GM20431 (cell line): ENCODE data around the gene CUL1.

Source experiments
- in situ Hi-C: fragments of 300-500 bp; cut with MseI, MboI; formaldehyde crosslinking; loops from one replicate; pipeline ENCODE4 v1.15.0; 2020; ENCODE audit warnings: low sequenced_read_pairs; ENCODE audit not compliant: unreplicated experiment

The CUL1 gene

DNA sequence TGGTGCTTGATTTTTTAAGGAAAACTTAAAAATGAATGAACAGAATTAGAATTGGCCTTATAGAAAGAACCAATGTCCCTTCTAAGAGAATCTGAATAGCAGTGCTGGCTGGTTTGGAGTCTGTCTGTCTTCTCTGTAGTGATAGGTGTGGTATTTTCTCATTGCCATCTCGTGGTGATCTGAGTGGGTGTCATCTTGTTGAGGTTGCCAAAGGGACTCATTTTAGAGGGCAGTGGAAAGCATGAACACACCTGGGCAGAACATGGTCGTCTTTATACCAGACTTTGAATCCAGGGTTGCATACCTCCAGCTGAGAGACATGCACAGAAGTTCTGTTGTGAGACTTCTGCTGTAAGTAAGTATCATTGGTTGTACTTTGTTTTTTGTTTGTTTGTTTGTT is 15.8 kb downstream of the CUL1 start:
- in situ Hi-C loops, result no loop called here

DNA sequence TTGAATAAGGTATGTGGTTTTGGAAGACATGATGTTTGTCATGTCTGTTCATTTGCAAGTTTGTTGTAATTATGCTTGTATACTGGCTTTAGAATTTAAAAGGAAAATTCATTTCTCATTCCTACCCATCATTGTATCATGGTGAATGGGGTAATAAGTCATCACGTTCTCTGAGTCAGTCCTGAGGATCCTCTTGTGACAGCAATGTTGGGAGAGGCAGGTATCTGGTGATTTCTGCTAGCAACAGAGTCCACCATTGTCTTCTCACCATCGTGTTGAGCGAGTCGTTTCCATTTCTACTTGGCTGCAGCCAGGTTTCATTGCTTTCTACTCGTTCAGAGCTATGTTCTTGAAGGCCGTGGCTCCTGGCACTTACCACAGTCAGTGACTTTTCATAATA is 16.3 kb downstream of the CUL1 start:
- in situ Hi-C loops, result no loop called here

DNA sequence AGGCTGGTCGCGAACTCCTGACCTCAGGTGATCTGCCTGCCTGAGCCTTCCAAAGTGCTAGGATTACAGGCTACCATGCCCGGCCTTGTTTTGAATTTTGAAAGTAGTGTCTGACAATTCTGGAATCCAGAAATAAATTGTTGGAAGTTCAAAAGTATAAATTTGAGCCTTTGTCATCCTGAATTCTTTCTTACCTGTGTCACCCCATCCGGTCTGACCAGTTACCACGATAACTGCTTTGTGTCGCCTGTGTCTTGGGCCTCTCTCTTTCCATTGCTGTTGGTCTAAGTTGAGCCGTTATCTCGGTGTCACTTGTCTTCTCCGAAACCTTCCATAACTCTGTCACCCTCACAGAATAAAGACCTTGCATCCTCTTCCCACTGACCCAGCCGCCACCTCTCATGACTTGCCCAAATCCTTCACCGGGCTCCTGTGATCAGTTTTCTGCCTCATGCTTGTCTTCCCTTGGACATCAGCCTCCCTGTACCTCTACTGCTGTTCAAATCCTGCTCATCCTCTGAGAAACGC is 18.6 kb downstream of the CUL1 start:
- in situ Hi-C loops, result no loop called here

DNA sequence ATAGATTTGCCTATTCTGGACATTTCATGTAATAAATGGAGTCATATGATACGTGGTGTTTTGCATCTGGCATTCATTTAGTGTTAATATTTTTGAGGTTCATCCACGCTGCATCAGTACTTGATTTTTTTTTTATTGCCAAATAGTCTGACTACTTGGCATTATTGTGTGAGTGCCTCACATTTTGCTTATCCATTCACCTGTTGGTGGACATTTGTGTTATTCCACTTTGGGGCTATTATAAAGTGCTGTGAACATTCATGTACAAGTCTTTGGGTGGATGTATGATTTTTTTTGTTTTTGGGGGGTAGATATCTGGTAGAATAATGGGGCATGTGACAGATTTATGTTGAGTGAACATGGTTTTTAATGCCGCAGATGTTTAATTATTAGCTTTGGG is 19.7 kb downstream of the CUL1 start:
- in situ Hi-C loops, result no loop called here

DNA sequence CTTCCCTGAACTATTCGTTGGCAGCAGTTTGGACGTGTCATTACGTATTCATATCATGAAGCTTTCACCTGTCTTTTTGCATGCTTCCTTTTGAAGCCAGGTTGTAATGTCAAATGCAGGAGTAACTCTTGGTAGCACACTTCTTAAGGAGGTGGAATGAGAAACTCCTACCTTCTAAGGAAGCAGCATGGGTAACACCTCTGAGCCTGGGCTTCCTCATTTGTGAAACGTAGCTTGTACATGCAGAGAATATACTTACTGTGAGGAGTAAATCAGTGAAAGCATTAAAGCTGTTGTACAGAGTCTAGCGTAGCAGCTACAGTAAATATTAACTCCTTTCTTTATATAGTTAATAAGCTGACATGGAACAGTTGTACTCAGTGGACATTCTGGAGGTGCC is 21.1 kb downstream of the CUL1 start:
- in situ Hi-C loops, result no loop called here

DNA sequence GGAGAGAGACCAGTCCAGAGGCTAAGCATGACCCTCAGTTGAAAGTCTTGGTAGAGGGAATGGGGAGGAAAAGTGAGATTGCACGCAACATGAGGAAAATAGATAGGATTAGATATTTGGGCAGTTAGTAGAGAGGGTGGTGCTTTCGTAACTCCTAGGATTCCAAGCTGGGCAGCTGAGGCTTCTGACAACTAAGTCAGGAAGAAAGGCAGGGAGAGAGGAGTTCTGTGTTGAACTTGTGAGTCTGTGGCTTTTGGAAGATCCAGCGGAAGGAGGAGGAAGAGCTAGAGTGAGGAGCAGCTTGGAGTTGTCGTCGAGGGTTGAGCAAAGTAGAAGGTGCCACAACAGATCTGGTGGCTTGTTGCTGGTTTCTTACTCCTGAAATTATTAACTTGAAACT is 21.8 kb downstream of the CUL1 start:
- in situ Hi-C loops, result no loop called here

DNA sequence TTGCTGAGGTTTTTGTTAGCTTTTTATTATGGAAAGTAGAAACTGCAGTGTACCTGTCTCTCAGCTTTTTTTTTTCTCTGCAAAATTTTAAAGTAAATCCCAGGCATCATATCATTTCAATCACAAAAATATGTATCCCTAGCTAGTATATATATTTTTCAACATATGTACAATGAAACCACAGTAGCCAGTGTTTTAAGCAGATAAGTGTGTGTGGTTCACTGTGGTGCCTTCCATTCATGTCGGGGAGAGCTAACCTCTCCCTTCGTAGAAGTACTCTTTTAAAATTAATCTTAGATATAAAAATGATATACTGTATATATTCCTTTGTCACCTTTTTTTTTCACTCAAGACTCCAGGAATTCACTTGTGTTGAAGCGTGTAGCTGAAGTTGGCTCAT is 22.7 kb downstream of the CUL1 start:
- in situ Hi-C loops, result no loop called here

DNA sequence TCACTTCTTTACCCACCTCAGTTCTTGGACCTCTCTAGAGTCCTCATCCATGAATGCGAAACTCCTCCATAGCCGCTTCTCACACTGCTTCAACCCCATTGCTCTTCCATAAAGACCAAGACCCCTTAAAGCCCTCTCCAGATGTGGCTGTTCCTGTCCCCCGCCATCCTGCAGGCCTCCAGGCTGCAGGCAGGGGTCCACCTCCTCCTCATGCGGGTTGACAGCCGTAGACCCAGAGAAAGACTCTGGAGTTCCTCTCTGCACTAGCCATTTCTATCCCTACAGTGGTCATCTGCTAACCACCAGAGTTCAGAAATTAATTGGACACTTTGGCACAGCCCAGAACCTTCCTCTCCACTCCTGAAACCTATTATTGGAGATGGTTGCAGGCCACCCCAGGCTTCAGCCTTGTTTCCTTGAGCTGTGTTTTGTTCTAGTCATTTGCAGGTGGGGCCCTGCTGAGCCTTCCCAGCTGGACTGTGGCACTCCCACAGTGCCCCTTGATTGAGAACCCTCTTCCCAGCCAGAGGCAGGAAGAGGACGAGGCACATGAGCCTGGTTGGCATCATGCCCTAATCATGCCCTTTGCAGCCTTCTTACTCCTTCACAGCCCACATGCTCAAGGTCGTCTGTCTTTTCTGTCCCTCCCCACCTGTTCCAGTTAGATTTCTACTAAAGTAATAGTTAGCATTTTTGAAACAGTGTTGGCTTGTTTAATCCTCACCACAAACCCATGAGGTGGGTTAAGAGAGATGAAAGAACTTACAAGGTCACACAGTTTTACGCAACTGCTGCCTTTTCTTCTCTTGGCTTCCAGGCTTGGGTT is 23.9 kb downstream of the CUL1 start:
- in situ Hi-C loops, result no loop called here

DNA sequence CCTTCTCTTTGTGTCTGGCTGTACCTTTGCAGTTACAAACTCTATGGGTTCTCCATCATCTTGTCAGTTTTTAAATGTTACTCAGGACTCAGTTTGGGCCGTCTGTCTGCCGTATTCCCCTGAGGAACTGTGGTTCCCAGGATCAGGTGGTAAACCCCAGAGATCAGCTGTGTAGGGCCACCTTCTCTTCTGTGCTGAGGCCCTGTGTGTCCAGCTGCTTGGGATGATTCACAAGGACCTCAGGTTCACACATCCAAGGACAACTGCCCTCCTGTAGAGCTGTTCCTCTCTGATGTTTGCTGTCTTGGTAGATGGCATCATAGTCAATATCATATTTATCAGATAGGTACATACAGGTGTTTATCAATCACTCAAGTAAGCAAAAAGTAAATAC is 24.5 kb downstream of the CUL1 start:
- in situ Hi-C loops, result no loop called here

DNA sequence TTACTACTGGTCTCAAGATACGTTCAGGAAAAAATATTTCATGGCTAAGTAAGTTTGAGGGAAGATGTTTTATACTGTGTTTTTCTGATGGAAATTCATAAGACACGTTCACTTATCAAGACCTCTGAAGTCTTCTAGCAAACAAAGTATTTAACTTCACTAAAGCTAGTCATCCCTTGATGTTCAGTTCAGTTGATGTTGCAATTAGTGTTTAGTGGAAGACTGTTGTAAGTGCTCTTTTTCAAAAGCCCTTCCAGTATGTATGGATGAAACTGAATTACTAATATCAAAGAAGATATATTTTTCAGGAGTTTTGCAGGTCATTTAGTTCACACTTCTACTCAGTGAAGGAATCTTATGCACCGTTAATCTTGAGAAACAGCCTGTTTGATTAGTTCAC is 25.1 kb downstream of the CUL1 start:
- in situ Hi-C loops, result no loop called here

DNA sequence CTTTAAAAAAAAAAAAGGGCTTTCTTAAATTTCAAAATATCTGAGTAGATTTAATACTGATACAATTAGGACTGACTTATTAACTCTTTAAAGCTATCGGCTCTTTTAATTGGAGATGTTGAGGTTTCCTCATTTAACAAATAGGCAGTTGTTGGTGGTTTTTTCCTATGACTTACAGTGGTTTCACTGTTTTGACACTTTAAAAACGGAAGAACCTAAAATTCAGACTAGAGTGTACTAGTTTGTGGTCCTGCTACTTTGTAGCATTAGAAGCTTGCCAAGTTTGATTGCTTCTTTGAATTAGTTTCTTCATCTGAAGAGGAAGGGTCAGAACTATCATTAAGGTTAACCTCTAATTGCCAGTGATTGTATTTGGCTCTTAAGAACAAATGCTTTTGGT is 27.7 kb downstream of the CUL1 start:
- in situ Hi-C loops, result no loop called here

DNA sequence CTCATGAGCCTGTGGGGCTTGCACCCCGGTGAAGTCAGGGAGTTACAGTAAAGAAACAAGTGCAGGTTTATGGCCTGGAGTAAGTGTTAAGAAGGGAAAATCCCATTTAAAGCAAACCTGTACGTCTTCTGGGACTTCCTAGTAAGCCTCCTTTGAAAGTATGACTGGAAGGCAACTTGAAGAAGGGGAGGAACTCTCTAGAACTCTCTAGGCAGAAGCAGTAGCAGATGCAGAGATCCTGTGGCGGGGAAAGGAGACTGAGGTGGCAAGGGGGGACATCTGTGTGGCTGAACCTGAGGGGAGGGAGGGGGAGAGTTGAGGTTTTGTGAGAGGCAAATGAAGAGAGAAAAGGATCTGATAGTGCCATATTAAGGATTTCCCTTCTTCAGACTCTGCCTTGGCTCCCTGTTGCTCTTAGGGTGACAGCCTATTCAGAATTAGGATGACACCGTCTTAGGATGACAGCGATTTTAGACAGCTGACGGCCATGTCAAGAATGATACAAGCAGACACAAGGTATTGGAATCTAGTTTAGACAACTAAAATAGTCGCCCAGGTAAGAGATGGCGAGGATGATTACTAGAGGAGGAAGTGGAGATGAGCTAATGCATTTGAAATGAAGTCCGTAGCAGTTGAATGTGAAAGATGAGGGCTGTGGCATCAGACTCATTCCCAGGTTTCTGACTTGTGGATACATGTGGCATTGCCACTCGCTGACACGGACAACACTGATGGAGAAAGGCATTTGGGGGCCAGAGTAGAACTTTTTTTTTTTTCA is 29.0 kb downstream of the CUL1 start:
- in situ Hi-C loops, result no loop called here

DNA sequence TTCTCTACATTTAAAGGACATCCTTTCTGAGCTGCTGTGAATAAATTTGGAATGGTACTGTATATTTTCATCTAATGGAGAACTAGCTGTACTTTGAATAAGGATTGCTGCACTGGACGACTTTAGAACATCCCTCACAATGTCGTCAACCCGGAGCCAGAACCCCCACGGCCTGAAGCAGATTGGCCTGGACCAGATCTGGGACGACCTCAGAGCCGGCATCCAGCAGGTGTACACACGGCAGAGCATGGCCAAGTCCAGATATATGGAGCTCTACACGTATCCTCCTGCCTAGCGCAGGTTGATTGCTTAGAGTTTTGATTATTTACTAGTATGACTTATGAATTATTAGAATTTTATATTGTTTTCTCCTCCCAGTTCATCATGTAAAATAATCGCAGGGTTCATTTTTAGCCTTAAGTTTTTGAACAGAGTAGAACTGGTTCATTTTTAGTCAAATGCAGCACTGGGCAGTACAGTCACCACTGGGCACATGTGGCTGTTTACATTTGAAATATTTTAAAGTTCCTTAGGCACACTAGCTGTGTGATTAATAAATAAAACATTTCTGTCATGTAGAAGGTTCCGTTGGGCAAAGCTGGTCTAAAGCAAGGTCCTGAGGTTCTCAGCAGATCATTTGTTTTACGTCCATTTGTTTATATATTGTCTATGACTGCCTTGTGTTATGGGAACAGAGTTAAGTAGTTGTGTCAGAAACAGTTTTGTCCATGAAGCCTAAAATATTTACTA is 31.5 kb downstream of the CUL1 start:
- in situ Hi-C loops, result no loop called here

DNA sequence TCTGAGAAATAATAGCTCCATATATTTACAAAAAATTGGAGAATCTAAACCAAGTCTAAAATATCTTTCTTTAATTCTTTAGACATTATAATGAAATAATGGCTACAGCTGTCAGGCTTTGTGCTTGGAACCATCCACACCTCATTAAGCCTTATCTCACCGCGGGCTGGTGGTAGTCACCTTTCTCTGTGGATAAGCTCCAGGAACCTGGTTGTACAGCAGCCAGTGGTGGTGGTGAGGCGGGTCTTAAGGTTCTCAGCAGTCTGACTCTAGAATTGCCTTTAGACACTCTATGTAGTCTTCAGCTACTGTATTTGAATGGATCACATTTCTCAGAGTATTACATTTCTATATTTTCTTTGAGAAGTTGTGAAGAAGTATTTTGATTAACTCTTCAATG is 34.2 kb downstream of the CUL1 start:
- in situ Hi-C loops, result no loop called here

DNA sequence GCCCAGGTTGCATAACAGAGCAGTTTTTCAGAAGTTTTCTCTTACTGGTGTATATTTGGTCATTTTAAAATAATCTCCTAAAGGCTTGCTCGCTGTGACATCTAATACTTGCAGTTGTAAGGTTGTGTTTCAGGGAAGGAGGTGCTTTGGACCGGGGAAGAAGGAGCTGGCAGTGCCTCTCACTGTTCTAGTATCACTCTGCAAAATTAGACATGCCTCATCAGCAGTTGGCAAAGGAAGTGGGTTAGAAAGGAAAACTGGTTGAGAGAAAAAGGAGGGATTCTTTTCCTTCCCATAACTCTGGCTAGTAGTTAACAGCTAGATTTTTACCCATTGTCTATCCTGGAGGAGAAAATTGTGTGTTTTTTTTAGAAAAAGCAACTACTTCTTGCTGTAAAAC is 34.8 kb downstream of the CUL1 start:
- in situ Hi-C loops, result no loop called here

DNA sequence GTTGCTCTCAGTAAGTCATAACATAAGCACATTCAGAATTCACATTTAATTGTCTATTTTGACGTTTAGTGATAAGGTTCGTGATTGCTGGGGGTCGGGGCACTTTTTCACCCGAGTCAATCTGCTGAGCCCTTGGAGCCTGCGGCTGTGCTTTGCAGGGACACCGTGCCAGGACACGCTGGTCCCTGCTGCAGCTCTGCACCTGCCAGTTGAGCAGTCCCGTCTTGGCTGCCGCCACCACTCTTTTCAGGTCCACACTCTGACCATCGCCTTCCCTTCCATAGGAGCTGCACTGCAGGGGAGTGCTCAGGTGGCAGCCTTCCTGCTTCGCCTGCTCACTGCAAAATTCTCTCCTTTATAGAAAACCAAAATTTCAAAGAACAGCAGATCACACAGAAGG is 36.4 kb downstream of the CUL1 start:
- in situ Hi-C loops, result no loop called here

DNA sequence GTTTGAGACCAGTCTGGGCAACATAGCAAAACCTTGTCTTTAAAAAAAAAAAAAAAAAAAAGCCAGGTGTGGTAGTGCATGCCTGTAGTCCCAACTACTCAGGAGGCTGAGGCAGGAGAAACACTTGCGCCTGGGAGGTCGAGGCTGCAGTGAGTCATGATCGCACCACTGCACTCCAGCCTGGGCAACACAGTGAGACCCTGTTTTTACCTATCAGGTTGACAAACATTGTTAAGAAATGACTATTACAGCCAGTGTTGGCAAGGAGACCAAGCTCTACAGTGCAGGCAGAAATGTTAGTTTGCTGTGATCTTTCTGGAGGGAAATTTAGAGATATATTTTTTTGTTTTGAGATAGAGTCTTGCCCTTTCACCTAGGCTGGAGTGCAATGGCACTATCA is 37.3 kb downstream of the CUL1 start:
- in situ Hi-C loops, result no loop called here

DNA sequence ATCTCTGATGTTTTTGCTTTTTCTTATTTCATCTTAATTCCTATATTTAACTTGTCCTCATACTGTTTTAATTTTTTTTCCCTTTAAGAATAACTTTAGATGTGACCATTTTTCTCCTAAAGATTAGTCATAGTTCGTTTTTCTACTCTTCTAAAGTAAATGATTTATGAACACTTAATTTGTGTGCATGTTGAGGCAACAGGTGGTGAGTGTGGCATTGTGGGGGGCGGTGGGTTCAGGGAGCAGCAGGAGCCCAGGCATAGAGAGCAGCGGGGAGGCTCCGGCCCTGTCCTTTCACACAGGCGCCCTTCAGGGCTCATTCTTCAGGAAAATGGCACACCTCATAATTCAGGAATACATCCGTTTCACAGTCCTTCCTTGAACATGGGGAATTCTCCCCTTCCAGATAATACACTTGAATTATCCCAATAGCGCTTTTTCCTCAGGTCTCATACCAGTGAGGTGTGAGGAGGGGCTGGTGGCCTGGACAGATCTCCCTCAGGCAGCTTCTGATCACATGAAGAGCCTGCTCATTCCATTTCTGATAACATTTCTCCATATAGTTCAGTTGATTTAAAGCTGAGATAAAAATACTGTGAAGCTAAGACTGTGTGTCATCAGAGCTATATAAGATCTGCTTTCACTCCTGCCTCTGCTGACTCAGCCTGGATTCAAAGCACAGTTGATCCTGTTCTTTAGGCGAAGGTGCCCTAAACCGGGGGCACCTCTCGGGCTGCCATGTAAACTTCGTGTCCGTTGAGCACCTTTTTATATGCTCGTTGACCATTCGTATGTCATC is 40.2 kb downstream of the CUL1 start:
- in situ Hi-C loops, result no loop called here

DNA sequence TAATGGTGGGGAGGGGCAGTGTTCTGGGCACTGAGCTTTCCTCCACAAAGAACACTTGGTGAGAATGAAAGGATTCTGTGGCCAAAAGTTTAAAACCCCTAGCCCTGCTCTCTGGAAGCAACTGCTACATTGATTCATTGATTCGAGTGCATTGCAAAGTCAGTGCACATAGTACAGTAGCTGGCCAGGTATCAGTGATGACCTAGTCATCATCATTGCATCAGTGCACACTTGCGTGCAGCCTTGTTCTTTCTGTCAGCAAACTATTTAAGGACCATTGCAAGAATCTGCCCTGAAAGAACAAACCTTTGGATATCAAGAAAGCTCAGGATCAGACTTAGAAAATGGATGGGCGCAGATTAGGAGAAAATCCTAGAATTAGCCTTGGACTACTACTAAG is 47.4 kb downstream of the CUL1 start:
- in situ Hi-C loops, result no loop called here

DNA sequence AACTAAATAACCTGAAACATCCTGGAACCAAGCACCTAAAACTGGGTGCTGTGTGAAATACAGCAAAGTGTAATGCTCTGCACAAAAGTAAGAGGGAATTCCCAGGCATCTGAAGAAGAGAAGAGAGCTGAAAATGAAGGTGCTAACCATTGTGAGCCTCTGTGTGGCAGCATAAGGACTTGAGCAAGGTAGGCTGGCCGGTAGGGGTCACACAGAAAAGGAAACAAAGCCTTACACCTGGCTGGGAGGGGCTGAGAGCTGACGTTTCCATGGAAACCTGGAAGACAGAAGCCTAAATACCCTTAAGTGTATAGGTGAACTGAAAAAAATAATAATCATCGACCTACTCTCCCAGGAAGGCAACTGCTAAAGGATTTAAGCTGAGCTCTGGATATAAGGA is 48.6 kb downstream of the CUL1 start:
- in situ Hi-C loops, result no loop called here
